H1 (cell line): Measurements from ENCODE around the gene PRKCZ.

Experiments used
- CREB1 ChIP-seq: IDR thresholded peaks from 2 replicates; pipeline ENCODE4 v1.6.1; 2012; ENCODE audit warnings: inconsistent platforms
- TAF1 ChIP-seq: IDR thresholded peaks from 2 replicates; pipeline ENCODE4 v1.6.1; 2011; ENCODE audit warnings: mild to moderate bottlenecking, low read depth, low read length
- TF ChIP-seq, protein P1 (sequence below), 3 experiments: IDR thresholded peaks; 1 replicate in 2 of 3; 2 replicates in 1 of 3; pipeline versions ENCODE4 v1.5.1 to v1.6.1; 2011; ENCODE audit warnings: low read length in 3 of 3, mild to moderate bottlenecking in 3 of 3, inconsistent platforms in 2 of 3, low read depth in 1 of 3, moderate library complexity in 1 of 3; ENCODE audit not compliant: insufficient read depth in 1 of 3; ENCODE audit errors: control extremely low read depth in 1 of 3

DNA sequence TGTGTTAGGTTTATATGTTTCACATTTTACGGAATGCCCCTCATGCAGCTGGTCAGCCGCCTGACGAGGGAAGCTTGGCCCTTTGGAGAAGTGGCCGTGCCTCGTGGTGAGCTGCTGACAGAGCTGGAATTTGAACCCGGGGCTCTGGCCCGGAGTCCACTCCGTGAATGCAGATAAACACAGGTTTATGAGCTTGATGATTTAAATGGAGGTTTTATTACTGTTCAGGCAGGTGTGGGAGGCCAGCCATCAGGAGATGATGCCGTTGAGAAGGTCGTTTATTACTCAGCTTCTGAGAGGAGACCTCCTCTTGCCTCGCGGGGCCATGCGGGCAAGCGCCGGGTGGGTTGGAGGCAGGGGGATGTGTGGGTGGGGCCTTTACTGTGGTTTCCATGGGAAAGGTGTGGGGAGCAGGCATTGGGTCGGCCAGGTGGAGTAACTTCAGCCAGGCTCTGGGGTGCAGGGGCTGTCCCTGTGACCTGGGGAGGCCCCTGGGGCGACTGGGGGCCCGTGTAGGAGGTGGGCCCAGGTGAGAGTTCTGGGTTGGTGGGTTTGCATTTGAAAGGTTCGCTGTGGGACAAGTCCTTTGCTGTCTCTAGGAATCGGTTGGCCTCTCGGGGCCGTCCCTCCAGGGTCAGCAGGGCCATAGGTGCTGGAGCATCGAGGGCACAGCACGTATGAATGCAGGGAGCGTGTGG is 22.0 kb downstream of the PRKCZ start:
- no peak for TF ChIP-seq TAF1
- TF ChIP-seq CREB1: no peak
- TF ChIP-seq, protein P1, sequence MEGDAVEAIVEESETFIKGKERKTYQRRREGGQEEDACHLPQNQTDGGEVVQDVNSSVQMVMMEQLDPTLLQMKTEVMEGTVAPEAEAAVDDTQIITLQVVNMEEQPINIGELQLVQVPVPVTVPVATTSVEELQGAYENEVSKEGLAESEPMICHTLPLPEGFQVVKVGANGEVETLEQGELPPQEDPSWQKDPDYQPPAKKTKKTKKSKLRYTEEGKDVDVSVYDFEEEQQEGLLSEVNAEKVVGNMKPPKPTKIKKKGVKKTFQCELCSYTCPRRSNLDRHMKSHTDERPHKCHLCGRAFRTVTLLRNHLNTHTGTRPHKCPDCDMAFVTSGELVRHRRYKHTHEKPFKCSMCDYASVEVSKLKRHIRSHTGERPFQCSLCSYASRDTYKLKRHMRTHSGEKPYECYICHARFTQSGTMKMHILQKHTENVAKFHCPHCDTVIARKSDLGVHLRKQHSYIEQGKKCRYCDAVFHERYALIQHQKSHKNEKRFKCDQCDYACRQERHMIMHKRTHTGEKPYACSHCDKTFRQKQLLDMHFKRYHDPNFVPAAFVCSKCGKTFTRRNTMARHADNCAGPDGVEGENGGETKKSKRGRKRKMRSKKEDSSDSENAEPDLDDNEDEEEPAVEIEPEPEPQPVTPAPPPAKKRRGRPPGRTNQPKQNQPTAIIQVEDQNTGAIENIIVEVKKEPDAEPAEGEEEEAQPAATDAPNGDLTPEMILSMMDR (IDR thresholded peaks at IDR 0.05; ENCODE audit: control extremely low read depth in 1 of 3, insufficient read depth in 1 of 3, low read depth in 1 of 3, low read length in 3 of 3): no peak
